ACC112 (cell line): Measurements from ENCODE around the gene TP73.

ENCODE experiments used
- H2AFZ ChIP-seq: fragments of 200-600 bp; sonication (generic); one replicate; pipeline ENCODE4 v1.6.0; 2017; ENCODE audit warnings: antibody characterized with exemption, low read length; ENCODE audit not compliant: unreplicated experiment
- H3K27ac ChIP-seq: fragments of 200-600 bp; sonication (generic); 2 replicates; pipeline ENCODE4 v1.5.1; 2014; ENCODE audit warnings: low read depth, mild to moderate bottlenecking, antibody characterized with exemption, low read length, moderate library complexity
- H3K27me3 ChIP-seq: fragments of 200-600 bp; sonication (generic); 2 replicates; pipeline ENCODE4 v1.6.1; 2014; ENCODE audit warnings: mild to moderate bottlenecking, antibody characterized with exemption, low read length, moderate library complexity, mixed read lengths; ENCODE audit not compliant: insufficient read depth
- H3K36me3 ChIP-seq: fragments of 200-600 bp; sonication (generic); 2 replicates; pipeline ENCODE4 v1.6.1; 2016; ENCODE audit warnings: mild to moderate bottlenecking, antibody characterized with exemption, low read length, moderate library complexity, mixed read lengths; ENCODE audit not compliant: insufficient read depth
- H3K4me1 ChIP-seq: fragments of 200-600 bp; sonication (generic); one replicate; pipeline ENCODE4 v1.6.1; 2016; ENCODE audit warnings: low read length, mixed read lengths; ENCODE audit not compliant: insufficient read depth, unreplicated experiment, control insufficient read depth
- H3K4me3 ChIP-seq: fragments of 200-600 bp; sonication (generic); 2 replicates; pipeline ENCODE4 v1.5.1; 2014; ENCODE audit warnings: mild to moderate bottlenecking, low read depth, low read length
- H3K79me2 ChIP-seq: fragments of 200-600 bp; sonication (generic); one replicate; pipeline ENCODE4 v1.6.0; 2016; ENCODE audit warnings: low read length; ENCODE audit not compliant: control insufficient read depth, unreplicated experiment, insufficient read depth

TP73 gene

GRCh38 chr1:3609769-3610526 lies 42.4 kb upstream of the TP73 start:
- Histone ChIP-seq H2AFZ (no peak overlapping the region), H3K79me2 (no peaks in the 10 kb centered on the region), H3K36me3 (no peaks in the 10 kb centered on the region), H3K27me3 (peaks cover 12% of the 10 kb centered on the region; the same call in 1 of the 2 replicates), H3K4me3 (no peak overlapping the region), H3K4me1 (peaks cover 11% of the 10 kb centered on the region), H3K27ac (no peak overlapping the region)

GRCh38 chr1:3610527-3611169 lies 41.7 kb upstream of the TP73 start:
- peak overlapping the region; percentile 71 for H3K4me3 ChIP-seq
- H3K4me1 ChIP-seq = peaks cover 11% of the 10 kb centered on the region
- H3K27ac ChIP-seq = no peak overlapping the region
- H3K27me3 ChIP-seq = peaks cover 12% of the 10 kb centered on the region; the same call in 1 of the 2 replicates
- no peaks in the 10 kb centered on the region for H3K36me3 ChIP-seq
- H3K79me2 ChIP-seq = no peaks in the 10 kb centered on the region
- no peak overlapping the region for H2AFZ ChIP-seq

GRCh38 chr1:3611170-3612019 lies 40.9 kb upstream of the TP73 start, which contains the start of gene MEGF6:
Gene MEGF6 (minus strand): TSS chr1:3611508. CDS start chr1:3611268, 240 bp downstream.
- peaks cover 12% of the 10 kb centered on the region; the same call in 1 of the 2 replicates for H3K27me3 ChIP-seq

GRCh38 chr1:3612123-3612522 lies 40.2 kb upstream of the TP73 start:
- no peak overlapping the region for H3K4me3 ChIP-seq

More at GRCh38 chr1:3611170-3612019, 40.9 kb upstream of the TP73 start, which contains the start of gene MEGF6:
- Histone ChIP-seq H3K4me3 (peak within 1 kb of the TSS; percentile 71), H3K36me3 (no peaks in the 10 kb centered on the region), H3K79me2 (no peaks in the 10 kb centered on the region), H3K4me1 (peaks cover 11% of the 10 kb centered on the region), H3K27ac (no peak within 1 kb of the TSS), H2AFZ (no peak within 1 kb of the TSS)

GRCh38 chr1:3614755-3615742 lies 37.3 kb upstream of the TP73 start:
- H3K4me3 ChIP-seq = no peak overlapping the region
- H2AFZ ChIP-seq = no peak overlapping the region
- H3K36me3 ChIP-seq = no peaks in the 10 kb centered on the region
- no peaks in the 10 kb centered on the region for H3K79me2 ChIP-seq
- no peak overlapping the region for H3K27ac ChIP-seq
- peaks cover 11% of the 10 kb centered on the region for H3K4me1 ChIP-seq
- H3K27me3 ChIP-seq = peaks cover 12% of the 10 kb centered on the region; the same call in 1 of the 2 replicates

More at GRCh38 chr1:3612123-3612522, 40.2 kb upstream of the TP73 start:
- Histone ChIP-seq H3K27me3 (peaks cover 12% of the 10 kb centered on the region; the same call in 1 of the 2 replicates), H2AFZ (no peak overlapping the region), H3K4me1 (peaks cover 11% of the 10 kb centered on the region), H3K79me2 (no peaks in the 10 kb centered on the region), H3K27ac (no peak overlapping the region), H3K36me3 (no peaks in the 10 kb centered on the region)

- Histone ChIP-seq H2AFZ (no peak overlapping the region), H3K4me3 (no peak overlapping the region), H3K27me3 (peaks cover 2% of the 10 kb centered on the region; the same call in 1 of the 2 replicates), H3K4me1 (peaks cover 11% of the 10 kb centered on the region), H3K27ac (no peak overlapping the region), H3K79me2 (no peaks in the 10 kb centered on the region), H3K36me3 (no peaks in the 10 kb centered on the region)
These were observed 35.5 kb upstream of the TP73 start for GRCh38 chr1:3616861-3617260.

GRCh38 chr1:3617806-3618345 lies 34.4 kb upstream of the TP73 start:
- no peak overlapping the region for H2AFZ ChIP-seq
- no peaks in the 10 kb centered on the region for H3K27me3 ChIP-seq
- H3K36me3 ChIP-seq = no peaks in the 10 kb centered on the region
- no peaks in the 10 kb centered on the region for H3K79me2 ChIP-seq
- H3K4me1 ChIP-seq = peaks cover 12% of the 10 kb centered on the region
- no peak overlapping the region for H3K27ac ChIP-seq
- no peak overlapping the region for H3K4me3 ChIP-seq

GRCh38 chr1:3618531-3618880 lies 33.8 kb upstream of the TP73 start:
- H2AFZ ChIP-seq = no peak overlapping the region
- H3K27ac ChIP-seq = no peak overlapping the region
- no peaks in the 10 kb centered on the region for H3K27me3 ChIP-seq
- H3K4me1 ChIP-seq = peaks cover 12% of the 10 kb centered on the region
- no peaks in the 10 kb centered on the region for H3K79me2 ChIP-seq
- no peaks in the 10 kb centered on the region for H3K36me3 ChIP-seq
- no peak overlapping the region for H3K4me3 ChIP-seq

GRCh38 chr1:3618881-3619671 lies 33.2 kb upstream of the TP73 start:
- no peak overlapping the region for H3K4me3 ChIP-seq
- H3K27me3 ChIP-seq = no peaks in the 10 kb centered on the region
- no peaks in the 10 kb centered on the region for H3K79me2 ChIP-seq
- no peak overlapping the region for H2AFZ ChIP-seq
- H3K36me3 ChIP-seq = no peaks in the 10 kb centered on the region
- no peak overlapping the region for H3K27ac ChIP-seq
- peaks cover 7% of the 10 kb centered on the region for H3K4me1 ChIP-seq
